IPS-NIHi7 (cell line): ENCODE results near the gene DRC1.

Experiments used
- DNase-seq: peaks from one replicate; pipeline ENCODE4 v3.0.0; 2012; ENCODE audit warnings: mixed read lengths; ENCODE audit errors: extremely low spot score

The DRC1 gene

DNA sequence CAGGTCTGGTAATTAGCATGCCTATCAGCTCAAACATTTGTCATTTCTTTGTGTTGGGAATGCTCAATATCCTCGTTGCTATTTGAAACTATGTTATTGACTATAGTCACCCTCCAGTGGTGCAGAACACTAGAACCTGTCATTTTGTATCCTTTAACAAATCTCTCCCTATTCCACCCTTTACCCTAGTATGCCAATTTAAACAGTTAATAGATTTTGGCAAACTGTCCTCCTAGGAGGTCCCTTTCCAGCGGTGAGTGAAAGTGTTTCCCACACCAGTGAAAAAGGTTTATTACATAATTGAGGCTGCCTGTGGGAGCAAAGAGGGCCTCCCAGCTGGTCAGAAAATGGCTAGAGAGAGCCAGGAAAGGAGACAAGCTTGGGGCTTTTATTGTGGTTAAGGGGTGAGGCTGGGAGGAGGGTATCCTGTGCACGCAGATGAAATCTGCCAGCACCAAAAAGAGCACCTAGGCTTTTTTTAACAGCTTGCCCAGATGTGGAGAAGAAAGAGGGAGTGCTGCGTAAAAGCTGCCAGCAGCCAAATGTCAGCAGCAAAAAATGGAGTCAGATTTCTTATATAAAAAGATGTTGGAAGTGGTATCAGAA lies 1.8 kb upstream of the DRC1 start:
- no peak for DNase-seq

DNA sequence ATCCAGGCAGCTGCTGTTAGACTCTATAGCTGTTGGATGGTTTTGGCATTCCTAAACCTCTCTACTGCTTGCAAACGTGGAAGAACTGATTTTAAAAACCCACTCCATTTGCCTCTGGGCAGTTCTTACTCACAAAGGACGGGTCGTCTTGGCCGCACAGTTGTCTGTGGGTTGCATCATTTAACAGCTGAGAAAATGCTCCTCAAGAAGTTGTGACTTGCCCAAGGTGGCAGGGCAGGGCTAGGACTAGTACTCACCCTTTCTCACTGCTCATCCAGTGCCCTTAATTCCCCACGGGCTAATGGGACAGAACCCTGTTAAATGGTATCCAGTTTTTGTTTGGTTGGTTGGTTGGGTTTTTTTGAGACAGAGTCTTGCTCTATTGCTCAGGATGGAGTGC lies 997 bp upstream of the DRC1 start:
- DNase-seq: no peak

DNA sequence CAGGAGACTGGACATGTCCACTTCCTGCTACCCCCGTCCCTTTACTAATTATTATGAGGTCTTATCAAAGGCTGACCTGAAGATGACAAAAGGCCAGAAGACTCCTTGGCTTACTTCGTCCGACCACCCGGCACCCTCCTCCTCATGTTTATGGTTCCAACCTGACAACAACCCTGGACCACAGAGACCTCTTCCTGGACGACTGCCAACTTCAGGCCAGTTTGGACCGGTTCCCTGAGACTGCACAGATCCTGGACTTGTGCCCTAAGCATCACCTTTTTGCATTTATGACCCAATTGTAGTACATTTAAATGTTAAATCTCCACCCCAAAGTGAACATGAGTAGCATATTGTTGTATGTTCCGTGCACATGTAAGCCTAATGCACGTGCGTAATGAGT lies 5.8 kb downstream of the DRC1 start:
- DNase-seq: no peak

DNA sequence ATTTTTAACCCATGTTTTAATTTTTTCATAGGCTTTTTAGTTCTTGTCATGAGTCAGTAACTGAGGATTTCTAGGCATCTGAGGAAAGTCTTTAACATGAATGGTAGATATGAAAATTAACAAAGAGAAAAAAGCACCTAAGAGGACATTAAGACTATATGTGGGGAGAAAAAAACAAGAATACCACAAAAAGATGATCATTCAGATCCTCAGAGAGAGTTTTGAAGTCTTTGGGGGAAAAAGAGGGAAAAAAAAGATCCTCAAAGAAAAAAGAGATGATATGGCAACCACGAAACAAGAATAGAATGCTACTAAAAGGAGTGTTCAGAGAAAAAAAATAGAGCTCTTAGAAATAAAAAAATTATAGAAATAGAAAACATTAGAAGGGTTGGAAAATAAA lies 8.1 kb downstream of the DRC1 start:
- DNase-seq: no peak

DNA sequence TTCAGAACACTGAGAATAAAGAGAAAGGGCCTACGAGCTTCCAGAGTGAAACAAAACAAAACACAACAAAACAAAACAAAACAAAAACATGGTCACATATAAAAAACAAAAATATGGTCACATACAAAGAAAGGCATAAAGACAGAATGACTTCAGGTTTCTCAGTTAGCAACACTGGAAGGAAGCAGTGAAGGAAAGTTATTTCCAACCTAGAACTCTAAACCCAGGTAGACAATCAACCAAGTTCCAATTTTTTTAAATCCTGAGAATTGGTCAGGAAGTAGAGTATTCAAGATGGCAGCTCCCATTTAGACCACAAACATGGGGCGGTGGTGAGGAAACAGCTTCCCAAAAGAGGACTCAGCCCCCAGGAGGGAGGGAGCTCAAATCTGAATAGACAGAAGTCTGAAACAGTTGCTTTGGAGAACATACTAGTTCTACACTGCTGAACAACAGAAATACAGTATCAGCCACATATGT lies 9.1 kb downstream of the DRC1 start:
- DNase-seq: no peak

DNA sequence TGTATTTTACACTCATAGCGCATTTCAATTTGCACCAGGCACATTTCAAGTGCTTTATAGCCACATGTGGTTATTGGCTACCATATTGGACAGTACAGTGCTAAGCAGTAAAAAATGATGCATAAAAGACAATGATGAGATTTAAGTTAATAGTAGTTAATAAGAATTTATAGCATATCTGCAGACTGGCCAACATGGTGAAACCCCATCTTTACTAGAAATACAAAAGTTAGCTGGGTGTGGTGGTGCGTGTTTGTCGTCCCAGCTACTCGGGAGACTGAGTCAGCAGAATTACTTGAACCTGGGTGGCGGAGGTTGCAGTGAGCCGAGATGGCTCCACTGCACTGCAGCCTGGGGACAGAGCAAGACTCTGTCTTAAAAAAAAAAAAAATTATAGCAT lies 9.7 kb downstream of the DRC1 start:
- DNase-seq: no peak

DNA sequence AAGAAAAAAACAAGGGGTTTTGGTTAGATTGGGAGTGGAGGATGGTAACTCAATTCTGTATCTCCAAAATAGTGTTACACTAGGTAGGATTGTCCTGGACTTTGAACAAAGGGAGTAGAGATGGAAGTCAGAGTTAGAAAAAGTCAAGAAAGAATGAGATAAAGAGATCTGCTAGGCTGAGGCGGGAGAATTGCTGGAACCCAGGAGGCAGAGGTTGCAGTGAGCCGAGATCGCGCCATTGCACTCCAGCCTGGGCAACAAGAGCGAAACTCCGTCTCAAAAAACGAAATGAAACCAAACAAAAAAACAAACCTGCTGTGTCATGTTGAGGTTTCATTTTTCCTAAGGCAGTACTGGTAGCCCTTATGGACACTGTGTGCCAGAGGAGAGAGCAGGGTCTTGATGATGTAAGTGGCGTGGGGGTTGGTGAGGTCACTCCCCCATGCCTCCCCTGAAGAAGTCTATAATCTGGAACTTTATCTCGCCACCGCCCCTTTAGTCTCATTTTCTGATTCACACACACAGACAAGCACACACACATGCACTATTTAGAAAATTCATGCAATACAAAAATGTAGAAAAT lies 10.5 kb downstream of the DRC1 start:
- no peak for DNase-seq

DNA sequence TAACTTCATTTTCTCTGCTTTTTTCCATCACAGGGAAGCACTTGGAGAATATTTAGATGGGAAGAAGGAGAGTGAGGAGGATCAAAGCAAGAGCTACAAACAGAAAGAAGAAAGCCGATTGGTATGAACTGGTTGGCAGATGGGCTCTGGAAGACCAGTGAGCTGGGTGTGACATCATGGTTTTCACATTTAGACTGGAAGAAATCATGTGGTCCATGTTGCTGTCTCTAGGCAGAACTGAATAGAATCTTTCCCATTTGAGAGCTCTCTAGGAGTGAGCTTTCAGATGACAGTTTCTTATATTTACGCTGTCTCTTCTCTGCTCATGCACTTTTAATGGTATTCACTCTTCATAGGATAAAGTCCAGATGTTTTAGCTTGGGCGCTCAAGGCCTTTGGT lies 12.6 kb downstream of the DRC1 start:
- no peak for DNase-seq

DNA sequence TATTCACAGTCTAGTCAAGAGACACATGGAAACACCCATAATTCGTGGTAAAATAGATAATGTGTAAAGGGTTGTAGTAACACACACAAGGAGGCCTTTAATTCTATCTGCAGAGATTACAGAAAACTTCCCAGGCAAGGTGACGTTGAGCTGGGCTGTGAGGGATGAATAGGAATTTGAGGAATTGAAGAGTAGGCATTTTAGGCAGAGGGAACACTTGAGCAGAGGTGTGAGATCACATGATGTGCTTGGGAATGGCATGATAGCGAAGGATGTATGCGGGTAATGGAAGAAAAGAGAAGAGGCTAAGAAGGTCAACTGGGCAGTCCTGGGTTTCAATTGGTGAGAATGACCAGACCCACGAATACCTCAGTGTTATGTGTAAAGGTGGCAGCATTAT lies 20.2 kb downstream of the DRC1 start:
- no peak for DNase-seq

DNA sequence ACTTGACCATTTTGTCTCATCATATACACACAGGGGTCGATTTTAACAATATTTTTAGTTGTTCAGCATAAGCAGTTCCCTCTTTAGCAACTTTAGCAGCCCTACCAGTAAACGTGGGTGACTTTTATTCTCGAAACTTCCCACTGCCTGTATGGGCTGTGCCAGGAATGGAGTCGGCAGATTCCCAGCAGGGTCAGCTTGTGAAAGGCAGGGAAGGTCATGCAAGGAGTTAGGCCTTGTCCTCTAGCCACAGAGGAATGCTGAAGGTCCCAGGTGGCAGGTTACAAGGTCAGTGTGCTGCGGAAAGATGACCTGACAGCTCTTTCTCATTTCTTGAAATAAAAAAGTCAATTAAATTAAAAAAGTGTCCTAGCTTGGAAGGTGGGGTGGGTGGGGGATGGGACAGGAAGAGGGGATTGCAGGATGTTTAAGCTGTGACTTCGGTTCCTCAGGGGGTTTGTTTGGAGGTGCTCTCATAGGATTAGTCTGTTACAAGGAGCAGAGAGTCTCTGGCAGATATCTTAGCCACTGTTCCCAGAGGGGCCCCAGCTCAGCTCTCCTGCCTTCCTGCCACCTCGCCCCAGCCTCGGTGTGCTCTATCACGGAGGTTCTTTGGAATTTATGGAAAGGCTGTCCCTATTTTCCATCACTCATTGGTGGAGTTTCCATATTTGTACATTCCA lies 21.4 kb downstream of the DRC1 start:
- DNase-seq: peak; percentile 36

DNA sequence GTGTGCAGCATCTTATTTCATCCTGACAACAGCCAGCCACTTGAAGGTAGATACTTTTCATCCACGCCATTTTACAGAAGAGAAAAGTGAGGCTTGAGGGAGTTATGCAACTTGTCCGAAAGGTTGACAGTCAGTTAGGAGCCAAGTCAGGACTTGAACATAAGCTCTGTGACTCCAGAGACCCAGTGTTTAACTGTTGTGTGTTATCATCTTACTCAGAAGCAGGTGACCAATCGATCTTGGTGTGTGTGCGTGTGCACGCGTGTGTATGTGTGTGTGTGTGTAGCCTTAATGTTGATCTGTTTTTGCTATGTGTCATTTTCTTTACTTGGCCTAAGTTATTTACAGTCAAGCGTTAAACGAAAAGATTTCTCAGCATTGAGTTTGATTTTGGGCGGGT lies 22.0 kb downstream of the DRC1 start:
- no peak for DNase-seq

DNA sequence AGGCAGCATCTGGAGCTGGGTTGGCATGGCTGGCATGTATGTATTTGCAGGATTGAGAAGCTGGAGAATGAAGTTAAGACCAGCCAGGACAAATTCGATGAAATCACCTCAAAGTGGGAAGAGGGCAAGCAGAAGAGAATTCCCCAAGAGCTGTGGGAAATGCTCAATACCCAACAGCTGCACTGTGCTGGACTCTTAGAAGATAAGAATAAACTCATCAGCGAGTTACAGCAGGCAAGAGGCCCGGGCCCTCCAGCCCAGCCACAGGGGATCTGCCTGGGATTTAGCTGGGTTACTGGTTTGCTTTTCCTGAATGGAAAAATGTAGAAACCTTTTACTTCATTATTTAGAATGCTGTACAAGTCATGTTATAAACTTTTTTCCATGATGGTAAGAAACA lies 22.5 kb downstream of the DRC1 start:
- no peak for DNase-seq

DNA sequence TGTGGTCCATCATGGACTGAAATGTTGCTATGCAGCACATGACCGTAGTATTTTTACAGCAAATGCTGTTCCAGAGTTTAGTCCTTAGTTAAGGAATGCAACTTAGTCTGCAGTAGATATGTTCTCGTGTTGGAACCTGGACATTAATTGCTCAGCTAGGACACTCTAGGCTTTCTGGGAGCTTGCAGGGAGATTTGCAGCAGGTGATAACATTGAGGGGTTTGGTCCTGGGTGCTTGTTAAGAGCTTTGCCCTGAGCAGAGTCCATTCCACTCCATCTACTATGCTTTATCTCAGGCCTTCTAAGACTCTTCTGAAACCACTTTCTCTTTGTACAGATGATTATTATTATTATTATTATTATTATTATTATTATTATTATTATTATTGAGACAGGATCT lies 27.1 kb downstream of the DRC1 start:
- DNase-seq: no peak

DNA sequence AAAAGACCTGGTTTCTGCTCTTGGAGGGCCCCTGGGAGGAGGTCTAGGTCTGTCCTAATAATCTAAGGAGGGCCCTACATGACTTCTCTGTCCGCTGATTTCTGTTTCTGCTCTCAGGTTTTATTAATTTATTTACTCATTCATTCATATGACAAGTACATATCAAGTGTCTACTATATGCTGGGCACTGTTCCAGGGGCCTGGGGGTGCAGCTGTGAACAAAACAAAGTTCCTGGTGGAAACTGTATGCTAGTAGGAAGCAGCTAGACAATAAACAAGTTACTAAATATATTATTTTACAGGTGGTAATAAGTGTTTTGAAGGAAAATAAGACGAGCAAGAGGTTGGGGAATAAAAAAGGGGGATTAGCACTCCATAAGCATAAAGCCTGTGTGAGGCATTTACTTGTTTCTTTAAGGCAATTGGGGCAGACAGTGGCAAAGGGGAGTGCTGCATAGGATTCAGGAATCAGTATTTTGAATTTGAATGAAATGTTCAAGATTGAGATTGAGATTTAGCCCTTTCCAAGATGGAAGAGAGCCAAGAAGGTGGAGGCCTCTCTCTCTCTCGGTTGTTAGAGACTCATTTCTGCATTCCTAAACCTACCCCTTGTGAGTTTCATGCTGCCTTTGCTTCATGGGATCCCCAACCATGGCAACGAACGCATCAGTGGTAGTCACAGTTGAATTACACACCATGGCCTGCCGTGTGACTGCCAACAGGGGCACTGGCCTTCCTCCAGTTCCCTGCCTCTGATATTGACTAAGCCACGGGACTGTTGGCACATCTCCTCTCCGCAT lies 28.3 kb downstream of the DRC1 start:
- DNase-seq: no peak

DNA sequence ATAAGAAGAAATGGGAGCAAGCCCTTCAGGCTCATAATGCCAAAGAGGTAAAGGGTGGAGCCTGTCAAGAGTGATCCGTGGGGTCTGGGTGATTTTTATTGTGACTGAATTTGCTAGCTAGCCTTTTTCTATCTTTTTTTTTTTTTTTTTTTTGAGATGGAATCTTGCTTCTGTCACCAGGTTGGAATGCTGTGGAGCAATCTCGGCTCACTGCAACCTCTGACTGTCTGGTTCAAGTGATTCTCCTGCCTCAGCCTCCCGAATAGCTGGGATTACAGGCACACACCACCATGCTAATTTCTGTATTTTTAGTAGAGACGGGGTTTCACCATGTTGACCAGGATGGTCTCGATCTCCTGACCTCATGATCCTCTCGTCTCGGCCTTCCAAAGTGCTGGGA lies 29.1 kb downstream of the DRC1 start:
- no peak for DNase-seq

DNA sequence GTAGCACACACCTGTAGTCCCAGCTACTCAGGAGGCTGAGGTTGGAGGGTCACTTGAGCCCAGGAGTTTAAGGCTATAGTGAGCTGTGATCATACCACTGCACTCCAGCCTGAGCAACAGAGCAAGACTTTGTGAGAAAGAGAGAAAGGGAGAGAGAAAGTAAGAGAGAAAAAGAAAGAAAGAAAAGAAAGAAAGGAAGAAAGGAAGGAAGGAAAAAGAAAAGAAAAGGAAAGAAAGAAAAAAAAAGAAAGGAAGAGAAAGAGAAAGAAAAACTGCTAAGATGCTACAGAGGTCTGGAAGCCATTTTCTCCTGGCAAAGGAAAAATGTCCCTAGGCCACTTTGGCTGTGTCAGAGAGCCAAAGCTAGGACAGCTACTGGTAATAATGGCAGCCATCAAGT lies 30.6 kb downstream of the DRC1 start:
- no peak for DNase-seq

DNA sequence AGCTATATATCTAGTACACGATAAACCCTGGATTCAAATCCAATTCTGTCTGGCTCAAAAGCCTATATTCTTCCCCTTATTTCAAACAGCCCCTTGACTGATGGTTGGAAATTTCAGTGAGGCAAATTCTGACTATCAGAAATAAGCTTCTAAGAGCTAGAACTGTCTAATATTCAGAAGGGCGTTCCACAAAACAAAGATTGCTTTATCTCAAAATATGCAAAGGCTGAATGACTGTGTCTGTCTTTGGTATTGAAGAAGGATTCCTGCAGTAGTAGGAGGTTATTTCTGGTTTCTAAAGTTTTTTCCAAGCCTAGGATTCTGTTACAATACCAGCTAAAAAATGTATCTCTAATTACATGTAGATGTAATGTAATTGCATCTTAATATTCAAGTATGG lies 31.1 kb downstream of the DRC1 start:
- no peak for DNase-seq

DNA sequence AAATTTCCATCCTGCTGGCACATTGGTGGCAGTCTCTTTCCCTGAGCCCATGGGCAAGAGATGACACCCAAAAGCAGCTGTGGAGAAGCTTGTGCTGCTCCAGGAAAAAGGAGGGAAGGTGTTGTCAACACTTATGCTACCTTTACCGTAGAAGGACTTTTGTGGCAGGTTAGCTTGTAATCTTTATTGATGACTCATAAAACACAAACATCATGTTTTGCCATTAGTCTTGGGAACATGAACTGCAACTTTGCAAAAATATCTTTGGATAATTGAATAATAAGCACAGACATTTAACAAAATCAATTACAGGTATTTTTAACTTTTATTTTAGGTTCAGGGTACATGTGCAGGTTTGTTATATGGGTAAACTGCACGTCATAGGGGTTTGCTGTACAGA lies 33.4 kb downstream of the DRC1 start:
- DNase-seq: no peak

DNA sequence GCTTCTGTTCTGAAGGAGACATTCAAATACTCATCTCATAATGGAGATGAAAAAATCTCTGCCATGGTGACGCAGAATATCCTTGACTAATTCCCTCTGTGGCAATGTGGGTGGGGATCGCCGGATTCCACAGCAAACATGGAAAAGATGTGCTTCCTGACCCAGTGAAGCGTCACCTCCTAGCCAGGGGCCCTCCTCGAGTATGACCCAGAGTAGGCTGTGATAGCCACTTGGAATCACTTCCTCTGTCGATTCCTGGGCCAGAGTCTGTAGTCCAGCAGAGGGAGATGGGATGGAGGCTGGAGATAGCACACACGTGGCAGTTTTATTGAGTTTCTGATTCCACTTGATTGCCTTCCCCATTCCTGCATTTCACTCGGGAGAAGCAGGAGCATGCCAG lies 36.8 kb downstream of the DRC1 start:
- no peak for DNase-seq

DNA sequence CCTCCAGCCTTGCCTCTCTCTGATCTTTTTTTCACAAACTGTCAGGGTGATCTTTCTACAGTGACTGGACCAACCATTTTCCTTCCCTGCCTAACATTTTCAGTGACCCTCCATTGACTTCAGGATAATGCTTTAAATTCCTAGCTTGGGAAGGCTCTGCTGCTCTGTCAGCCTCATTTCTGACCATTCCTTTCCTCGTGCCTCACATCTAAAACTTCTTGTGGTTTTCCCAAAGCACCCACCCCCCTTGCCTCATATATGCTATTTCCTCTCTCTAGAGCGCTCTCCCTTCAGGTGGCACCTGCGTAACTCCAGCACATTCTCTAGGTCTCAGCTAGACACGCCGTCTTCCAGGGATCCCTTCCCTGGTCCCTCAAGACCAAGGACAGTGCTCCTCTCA lies 37.2 kb downstream of the DRC1 start:
- DNase-seq: no peak

DNA sequence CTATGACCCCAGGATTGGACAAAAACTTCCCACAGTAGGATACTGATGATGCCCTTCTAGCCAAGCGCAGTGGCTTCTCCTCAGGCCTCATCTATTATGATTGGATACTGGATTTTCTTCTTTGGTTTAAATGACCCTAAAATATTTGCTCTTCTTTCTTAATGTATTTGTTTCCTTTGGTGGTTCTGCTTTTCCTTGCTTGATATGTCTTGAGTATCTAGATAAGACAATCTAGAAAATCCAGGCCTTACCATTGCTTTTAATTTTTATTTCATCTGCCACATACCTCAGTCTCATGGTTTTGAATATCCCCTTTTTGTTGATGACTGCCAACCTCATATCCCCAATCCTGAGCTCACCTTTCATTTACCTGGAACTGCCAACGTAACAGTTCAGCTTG lies 40.6 kb downstream of the DRC1 start:
- DNase-seq: no peak

DNA sequence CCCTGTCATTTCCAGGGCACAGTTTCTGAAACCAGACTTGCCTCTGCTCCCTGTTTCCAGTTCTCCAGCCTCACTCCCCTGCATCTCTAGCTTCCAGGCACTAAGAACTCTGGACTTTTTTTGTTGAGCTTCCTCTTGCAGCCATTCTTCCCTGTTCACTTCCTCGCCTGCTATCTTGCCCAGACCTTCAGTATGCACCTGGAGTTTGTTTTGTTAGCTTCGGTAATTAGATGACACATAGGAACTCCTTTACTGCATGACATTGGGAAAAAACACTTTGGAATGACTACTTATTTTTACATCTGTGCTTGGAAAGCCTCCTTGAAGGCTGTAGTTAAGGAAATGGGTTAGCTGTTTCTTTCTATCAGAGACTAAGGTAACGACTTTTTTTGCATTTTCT lies 41.0 kb downstream of the DRC1 start:
- DNase-seq: no peak

DNA sequence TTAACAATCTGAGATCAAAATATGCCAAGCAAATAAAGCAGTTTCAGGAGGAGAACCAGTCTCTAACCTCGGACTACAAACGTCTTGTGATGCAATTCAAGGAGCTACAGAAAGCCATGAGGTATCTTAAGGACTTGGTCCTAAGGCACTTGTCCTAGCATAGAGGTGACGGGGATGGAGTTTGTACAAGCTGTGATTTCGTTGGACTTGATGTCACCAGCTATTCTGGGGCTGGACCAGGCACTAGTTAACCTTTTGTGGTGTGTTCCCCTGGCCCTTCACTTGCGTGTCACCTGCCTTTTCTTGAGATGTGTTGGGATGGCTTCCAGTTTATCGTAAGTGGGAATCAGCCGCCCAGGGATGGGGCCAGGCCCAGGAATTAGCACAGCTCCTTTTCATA lies 42.5 kb downstream of the DRC1 start:
- no peak for DNase-seq
